H9 (cell line): ENCODE results near the gene RLBP1. TPM values are rescaled to one million over a fixed set of nuclear protein-coding genes. Genes with fewer than 3 reads are reported as not detected.
A peak's percentile ranks its signal among the peaks of the same experiment; 100 is the strongest.

ENCODE experiments used
- DNase-seq: peaks from one replicate; pipeline ENCODE4 v3.0.0-alpha.2; 2017
- H2AFZ ChIP-seq: one replicate; pipeline ENCODE4 v1.6.1; 2013; ENCODE audit warnings: mild to moderate bottlenecking, low read length, control low read depth, moderate library complexity
- H2AK5ac ChIP-seq: 2 replicates; pipeline ENCODE4 v1.6.1; 2013; ENCODE audit warnings: low read length, control low read depth, mixed read lengths; ENCODE audit not compliant: insufficient read length
- H2BK120ac ChIP-seq: one replicate; pipeline ENCODE4 v1.6.1; 2013; ENCODE audit warnings: low read depth, mild to moderate bottlenecking, low read length, control low read depth, inconsistent platforms; ENCODE audit not compliant: poor library complexity, severe bottlenecking
- H2BK12ac ChIP-seq: 2 replicates; pipeline ENCODE4 v1.6.1; 2013; ENCODE audit warnings: low read length, control low read depth, mixed read lengths, low read depth; ENCODE audit not compliant: insufficient read length
- H2BK15ac ChIP-seq: 2 replicates; pipeline ENCODE4 v1.6.1; 2013; ENCODE audit warnings: low read depth, low read length, control low read depth
- H2BK20ac ChIP-seq: one replicate; pipeline ENCODE4 v1.6.1; 2013; ENCODE audit warnings: low read depth, mild to moderate bottlenecking, low read length, control low read depth, inconsistent platforms; ENCODE audit not compliant: poor library complexity, severe bottlenecking
- H2BK5ac ChIP-seq: 2 replicates; pipeline ENCODE4 v1.6.1; 2013; ENCODE audit warnings: low read length, control low read depth, mixed read lengths; ENCODE audit not compliant: insufficient read length
- H3K14ac ChIP-seq: 2 replicates; pipeline ENCODE4 v1.6.1; 2013; ENCODE audit warnings: low read length, control low read depth; ENCODE audit not compliant: insufficient read depth
- H3K18ac ChIP-seq: 2 replicates; pipeline ENCODE4 v1.6.1; 2013; ENCODE audit warnings: low read depth, mild to moderate bottlenecking, mixed read lengths, low read length, control low read depth; ENCODE audit not compliant: insufficient read length
- H3K23ac ChIP-seq: 2 replicates; pipeline ENCODE4 v1.6.1; 2013; ENCODE audit warnings: low read length, control low read depth, mixed read lengths, low read depth; ENCODE audit not compliant: insufficient read length
- H3K23me2 ChIP-seq: 2 replicates; pipeline ENCODE4 v1.6.1; 2013; ENCODE audit warnings: low read depth, mild to moderate bottlenecking, mixed read lengths, low read length, control low read depth; ENCODE audit not compliant: insufficient read length, poor library complexity, severe bottlenecking
- H3K27ac ChIP-seq: 2 replicates; pipeline ENCODE4 v1.5.1; 2013; ENCODE audit warnings: low read length, control low read depth, mixed read lengths, low read depth; ENCODE audit not compliant: insufficient read length
- H3K27me3 ChIP-seq: 2 replicates; pipeline ENCODE4 v1.6.1; 2013; ENCODE audit warnings: low read length, control low read depth, inconsistent platforms; ENCODE audit not compliant: insufficient read depth
- H3K4ac ChIP-seq: 2 replicates; pipeline ENCODE4 v1.6.1; 2013; ENCODE audit warnings: low read depth, mild to moderate bottlenecking, control low read depth, inconsistent platforms, low read length, moderate library complexity
- H3K4me1 ChIP-seq: 2 replicates; pipeline ENCODE4 v1.6.1; 2013; ENCODE audit warnings: low read length, control low read depth, inconsistent platforms; ENCODE audit not compliant: insufficient read depth
- H3K4me2 ChIP-seq: 2 replicates; pipeline ENCODE4 v1.6.1; 2013; ENCODE audit warnings: low read length, control low read depth, mixed read lengths; ENCODE audit not compliant: insufficient read length, insufficient read depth
- H3K56ac ChIP-seq: 2 replicates; pipeline ENCODE4 v1.6.1; 2013; ENCODE audit warnings: low read depth, mild to moderate bottlenecking, mixed read lengths, low read length, control low read depth; ENCODE audit not compliant: insufficient read length
- H3K79me1 ChIP-seq: 2 replicates; pipeline ENCODE4 v1.6.1; 2013; ENCODE audit warnings: low read depth, mild to moderate bottlenecking, moderate library complexity, low read length, control low read depth, inconsistent platforms; ENCODE audit not compliant: insufficient read depth, poor library complexity, severe bottlenecking
- H3K79me2 ChIP-seq: 2 replicates; pipeline ENCODE4 v1.6.1; 2013; ENCODE audit warnings: low read length, control low read depth, inconsistent platforms; ENCODE audit not compliant: insufficient read depth
- H3K9ac ChIP-seq: 2 replicates; pipeline ENCODE4 v1.6.1; 2013; ENCODE audit warnings: low read length, control low read depth, mixed read lengths; ENCODE audit not compliant: insufficient read length; ENCODE audit errors: extremely low read depth
- H3K9me3 ChIP-seq: one replicate; pipeline ENCODE4 v1.6.1; 2013; ENCODE audit warnings: low read depth, low read length, inconsistent platforms; ENCODE audit not compliant: control insufficient read depth
- H3T11ph ChIP-seq: one replicate; pipeline ENCODE4 v1.6.1; 2013; ENCODE audit warnings: mild to moderate bottlenecking, low read length, control low read depth, inconsistent platforms
- H4K20me1 ChIP-seq: one replicate; pipeline ENCODE4 v1.6.1; 2013; ENCODE audit not compliant: control insufficient read depth, insufficient read length, insufficient read depth
- H4K5ac ChIP-seq: 2 replicates; pipeline ENCODE4 v1.6.1; 2013; ENCODE audit warnings: low read depth, mild to moderate bottlenecking, mixed read lengths, low read length, control low read depth; ENCODE audit not compliant: insufficient read length
- H4K8ac ChIP-seq: replicated peaks from 2 replicates; pipeline ENCODE4 v1.6.1; 2013; ENCODE audit warnings: low read length, control low read depth, mixed read lengths, low read depth; ENCODE audit not compliant: insufficient read length
- H4K91ac ChIP-seq: 2 replicates; pipeline ENCODE4 v1.6.1; 2013; ENCODE audit warnings: low read depth, mild to moderate bottlenecking, moderate library complexity, mixed read lengths, low read length, control low read depth; ENCODE audit not compliant: insufficient read length
- H3K27ac Mint-ChIP-seq, 3 experiments: 2 replicates in 2 of 3; 3 replicates in 1 of 3; pipeline ENCODE4 v1.8.0; 2020 to 2021; ENCODE audit warnings: mixed read lengths in 3 of 3, mild to moderate bottlenecking in 1 of 3, moderate library complexity in 1 of 3
- H3K27me3 Mint-ChIP-seq: 2 replicates; pipeline ENCODE4 v1.8.0; 2021; ENCODE audit warnings: low read depth, mild to moderate bottlenecking, moderate library complexity, mixed read lengths
- H3K36me3 Mint-ChIP-seq, 3 experiments: 2 replicates in 2 of 3; 3 replicates in 1 of 3; pipeline ENCODE4 v1.8.0; 2020 to 2021; ENCODE audit warnings: low read depth in 3 of 3, mixed read lengths in 3 of 3; ENCODE audit not compliant: insufficient read depth in 1 of 3
- H3K4me1 Mint-ChIP-seq, 2 experiments: 2 replicates each; pipeline ENCODE4 v1.8.0; 2020; ENCODE audit warnings: mixed read lengths in 2 of 2
- H3K4me3 Mint-ChIP-seq, 2 experiments: 2 replicates in 1 of 2; 3 replicates in 1 of 2; pipeline ENCODE4 v1.8.0; 2020 to 2021; ENCODE audit warnings: mild to moderate bottlenecking in 2 of 2, mixed read lengths in 2 of 2, moderate library complexity in 1 of 2
- H3K9me3 Mint-ChIP-seq, 2 experiments: 2 replicates in 1 of 2; 3 replicates in 1 of 2; pipeline ENCODE4 v1.8.0; 2020; ENCODE audit warnings: mild to moderate bottlenecking in 2 of 2, mixed read lengths in 2 of 2, moderate library complexity in 1 of 2
- CTCF ChIP-seq: fragments of 200-600 bp; sonication (generic); conservative IDR thresholded peaks from 3 replicates; pipeline ENCODE4 v1.8.0; 2021; ENCODE audit warnings: antibody characterized with exemption, mild to moderate bottlenecking
- WGBS: extraction: QIAGEN DNeasy Blood & Tissue Kit; methylation state at CpG from one replicate; pipeline ENCODE4 v1.1.7; 2013; ENCODE audit warnings: missing lambda C conversion rate, low lambda C conversion rate, mixed read lengths; ENCODE audit not compliant: insufficient read length; ENCODE audit errors: extremely low coverage; 5-methylcytosine and 5-hydroxymethylcytosine counted together
- total RNA-seq: library from RNA; stranded (reverse); gene quantifications from 2 replicates; pipeline ENCODE4 v1.2.1, GENCODE V29; 2021

RLBP1 gene
- total RNA-seq, 1 experiment from 2014 or later: not detected

- no peak overlapping the region for H4K8ac ChIP-seq
- H3K4ac ChIP-seq: no peak overlapping the region
- H2BK5ac ChIP-seq: no peak overlapping the region
- Mint-ChIP-seq H3K9me3 (no peaks in the 10 kb centered on the region), H3K36me3 (peaks cover 7 to 13% (median 9%) of the 10 kb centered on the region in 3 experiments; a peak in 5 of 7 replicates), H3K27me3 (no peaks in the 10 kb centered on the region), H3K4me1 (peaks cover 42 to 52% of the 10 kb centered on the region in 2 experiments), H3K27ac (peak overlapping the region in 2 of 3 experiments; percentile 70 to 82; a peak in 1 of 7 replicates), H3K4me3 (no peak overlapping the region)
- no CpG with 5 or more reads among the region's 6 CpGs for WGBS
- H2AK5ac ChIP-seq: no peak overlapping the region
- H3K9me3 ChIP-seq: no peaks in the 10 kb centered on the region
- H3K4me1 ChIP-seq: peaks cover 7% of the 10 kb centered on the region
- H3K27me3 ChIP-seq: no peaks in the 10 kb centered on the region
- H2BK120ac ChIP-seq: no peak overlapping the region
- no peak overlapping the region for H2BK12ac ChIP-seq
- H3K14ac ChIP-seq: no peak overlapping the region
- H4K5ac ChIP-seq: no peak overlapping the region
- no peak overlapping the region for H3K4me2 ChIP-seq
- H3K27ac ChIP-seq: no peak overlapping the region
- H4K91ac ChIP-seq: no peak overlapping the region
- H3T11ph ChIP-seq: no peak overlapping the region
- DNase-seq: no peak
- no peaks in the 10 kb centered on the region for H3K79me1 ChIP-seq
- no peak overlapping the region for H3K56ac ChIP-seq
- H3K23ac ChIP-seq: no peak overlapping the region
- H3K23me2 ChIP-seq: peaks cover 4% of the 10 kb centered on the region
- TF ChIP-seq CTCF: no peak
- no peak overlapping the region for H3K18ac ChIP-seq
- no peaks in the 10 kb centered on the region for H4K20me1 ChIP-seq
- no peak overlapping the region for H2AFZ ChIP-seq
- H3K9ac ChIP-seq: no peak overlapping the region
- H2BK15ac ChIP-seq: no peak overlapping the region
- H2BK20ac ChIP-seq: no peak overlapping the region
- H3K79me2 ChIP-seq: no peaks in the 10 kb centered on the region
These were observed 25.1 kb downstream of the RLBP1 start for GRCh38 chr15:89196241-89196640.
